ENCODE data around the gene CYP2R1. TPM values are rescaled to one million over a fixed set of nuclear protein-coding genes. Genes with fewer than 3 reads are reported as not detected.

Gene CYP2R1
- total RNA-seq, 2 experiments from 2014 or later: 14.2 to 15.8 TPM

GRCh38 chr11:14924318-14924717 is 32.3 kb upstream of the CYP2R1 start:
- Histone ChIP-seq H3K4me1 (ENCODE audit: insufficient read depth, low read length) (no peaks in the 10 kb centered on the region), H3K9me3 (ENCODE audit: control insufficient read depth in 1 of 2, insufficient read depth in 1 of 2, low read length in 2 of 2) (no peaks in the 10 kb centered on the region), H3K4me3 (ENCODE audit: low read length) (no peak overlapping the region), H3K36me3 (ENCODE audit: insufficient read depth, low read length) (no peaks in the 10 kb centered on the region), H3K27ac (ENCODE audit: low read depth in 1 of 2, low read length in 2 of 2) (no peak overlapping the region), H3K27me3 (ENCODE audit: control insufficient read depth in 1 of 2, insufficient read depth in 2 of 2, low read length in 2 of 2) (no peaks in the 10 kb centered on the region)
- no peaks in the 10 kb centered on the region for H3K4me1 Mint-ChIP-seq (ENCODE audit: low read depth)
- ATAC-seq (ENCODE audit: poor library complexity): no peak
- no peak for TF ChIP-seq CTCF (IDR thresholded peaks at IDR 0.05)
- no peaks in the 10 kb centered on the region for H3K27me3 Mint-ChIP-seq
- H3K27ac Mint-ChIP-seq: no peak overlapping the region
- DNase-seq: no peak
- intact Hi-C loops (cut with DNase I, micrococcal nuclease): no loop called here
- ChIA-PET CTCF (no interaction called here), POLR2A (no interaction called here)
- H3K9me3 Mint-ChIP-seq: peaks cover 3% of the 10 kb centered on the region
- peaks cover 6% of the 10 kb centered on the region for H3K36me3 Mint-ChIP-seq (ENCODE audit: low read depth)
- H3K4me3 Mint-ChIP-seq: no peak overlapping the region

GRCh38 chr11:14916403-14916802 is 24.4 kb upstream of the CYP2R1 start:
- CTCF ChIA-PET: no interaction called here
- Histone ChIP-seq H3K27ac (ENCODE audit: low read depth in 1 of 2, low read length in 2 of 2) (no peak overlapping the region), H3K9me3 (ENCODE audit: control insufficient read depth in 1 of 2, insufficient read depth in 1 of 2, low read length in 2 of 2) (no peaks in the 10 kb centered on the region), H3K4me1 (ENCODE audit: insufficient read depth, low read length) (no peaks in the 10 kb centered on the region), H3K36me3 (ENCODE audit: insufficient read depth, low read length) (no peaks in the 10 kb centered on the region), H3K27me3 (ENCODE audit: control insufficient read depth in 1 of 2, insufficient read depth in 2 of 2, low read length in 2 of 2) (no peaks in the 10 kb centered on the region), H3K4me3 (ENCODE audit: low read length) (no peak overlapping the region)
- TF ChIP-seq CTCF (IDR thresholded peaks at IDR 0.05): no peak
- POLR2A ChIA-PET: interaction anchor here (0.6 kb wide), 1 partner anchor 332 kb away, joined by 3 read pairs; no protein-coding TSS in a partner anchor
- no peak overlapping the region for H3K27ac Mint-ChIP-seq
- DNase-seq (no peak), ATAC-seq (ENCODE audit: poor library complexity) (no peak)
- H3K9me3 Mint-ChIP-seq: no peaks in the 10 kb centered on the region
- intact Hi-C loops (cut with DNase I, micrococcal nuclease): loop anchor here in 1 of 2 experiments (10.0 kb wide), 1 partner anchor 1688 kb away; no protein-coding TSS in a partner anchor
- peaks cover 5% of the 10 kb centered on the region for H3K27me3 Mint-ChIP-seq
- peaks cover 4% of the 10 kb centered on the region for H3K36me3 Mint-ChIP-seq (ENCODE audit: low read depth)
- no peak overlapping the region for H3K4me3 Mint-ChIP-seq
- H3K4me1 Mint-ChIP-seq (ENCODE audit: low read depth): no peaks in the 10 kb centered on the region

GRCh38 chr11:14914536-14914935 is 22.5 kb upstream of the CYP2R1 start:
- peaks cover 5% of the 10 kb centered on the region for H3K27me3 Mint-ChIP-seq
- no peak for TF ChIP-seq CTCF (IDR thresholded peaks at IDR 0.05)
- Histone ChIP-seq H3K36me3 (ENCODE audit: insufficient read depth, low read length) (no peaks in the 10 kb centered on the region), H3K9me3 (ENCODE audit: control insufficient read depth in 1 of 2, insufficient read depth in 1 of 2, low read length in 2 of 2) (no peaks in the 10 kb centered on the region), H3K4me3 (ENCODE audit: low read length) (no peak overlapping the region), H3K4me1 (ENCODE audit: insufficient read depth, low read length) (no peaks in the 10 kb centered on the region), H3K27me3 (ENCODE audit: control insufficient read depth in 1 of 2, insufficient read depth in 2 of 2, low read length in 2 of 2) (no peaks in the 10 kb centered on the region), H3K27ac (ENCODE audit: low read depth in 1 of 2, low read length in 2 of 2) (no peak overlapping the region)
- no peak for ATAC-seq (ENCODE audit: poor library complexity)
- no peak for DNase-seq
- no peak overlapping the region for H3K4me3 Mint-ChIP-seq
- CTCF ChIA-PET: no interaction called here
- H3K27ac Mint-ChIP-seq: no peak overlapping the region
- no peaks in the 10 kb centered on the region for H3K9me3 Mint-ChIP-seq
- no peaks in the 10 kb centered on the region for H3K4me1 Mint-ChIP-seq (ENCODE audit: low read depth)
- POLR2A ChIA-PET: no interaction called here
- intact Hi-C loops (cut with DNase I, micrococcal nuclease): loop anchor here in 1 of 2 experiments (10.0 kb wide), 1 partner anchor 1690 kb away; no protein-coding TSS in a partner anchor
- peaks cover 4% of the 10 kb centered on the region for H3K36me3 Mint-ChIP-seq (ENCODE audit: low read depth)

All from CD4-positive, alpha-beta T cell (primary cell).